ENCODE results near the gene KIT. TPM values are rescaled to one million over a fixed set of nuclear protein-coding genes. Genes with fewer than 3 reads are reported as not detected.

The KIT gene
- total RNA-seq, 1 donor: 0.42 TPM

DNA sequence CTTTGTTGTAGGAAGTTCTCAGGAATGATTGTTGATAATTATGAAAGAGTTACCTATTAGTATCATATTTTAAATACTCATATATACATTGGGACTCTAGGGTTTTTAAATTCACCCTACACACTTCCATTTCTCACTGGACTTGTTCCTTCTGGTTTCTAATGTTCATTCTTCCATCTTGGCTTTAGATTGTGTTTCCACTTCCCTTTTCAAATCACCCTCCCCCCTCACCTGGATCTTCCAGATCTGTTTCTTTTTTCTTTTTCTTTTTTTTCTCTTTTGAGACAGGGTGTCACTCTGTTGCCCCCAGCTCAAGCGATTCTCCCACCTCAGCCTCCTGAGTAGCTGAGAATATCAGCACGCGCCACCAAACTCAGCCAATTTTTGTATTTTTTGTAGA, 6.7 kb upstream of the KIT start:
- no peak overlapping the region for H3K4me3 ChIP-seq (ENCODE audit: low read length)
- peaks cover under 1% of the 10 kb centered on the region for H3K27me3 ChIP-seq (ENCODE audit: insufficient read depth, low read length)
- no peaks in the 10 kb centered on the region for H3K9me3 ChIP-seq (ENCODE audit: low read depth, low read length)
- H3K4me1 ChIP-seq (ENCODE audit: insufficient read depth, low read length): no peaks in the 10 kb centered on the region

DNA sequence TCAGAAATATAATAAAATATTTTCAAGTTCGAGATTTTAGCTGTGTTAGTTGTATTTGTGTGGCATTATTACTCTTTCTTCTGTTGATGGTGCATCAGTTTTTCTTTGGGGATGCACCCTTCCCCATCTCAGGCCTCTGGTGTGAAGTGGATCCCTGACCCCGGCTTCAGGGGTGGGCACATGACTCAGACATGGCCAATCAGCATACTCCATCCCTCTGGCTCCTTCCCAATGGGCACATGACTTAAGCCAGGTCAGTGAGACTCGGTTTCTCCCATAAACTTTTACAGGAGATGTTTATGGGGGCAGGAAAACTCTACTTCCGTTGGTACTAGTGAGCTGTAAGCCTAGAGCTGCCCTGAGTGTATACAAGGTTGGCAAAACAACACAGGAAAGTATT, 3.0 kb upstream of the KIT start:
- Histone ChIP-seq H3K9me3 (ENCODE audit: low read depth, low read length) (no peaks in the 10 kb centered on the region), H3K4me1 (ENCODE audit: insufficient read depth, low read length) (peaks cover 26% of the 10 kb centered on the region), H3K4me3 (ENCODE audit: low read length) (no peak overlapping the region), H3K27me3 (ENCODE audit: insufficient read depth, low read length) (peaks cover 26% of the 10 kb centered on the region)

DNA sequence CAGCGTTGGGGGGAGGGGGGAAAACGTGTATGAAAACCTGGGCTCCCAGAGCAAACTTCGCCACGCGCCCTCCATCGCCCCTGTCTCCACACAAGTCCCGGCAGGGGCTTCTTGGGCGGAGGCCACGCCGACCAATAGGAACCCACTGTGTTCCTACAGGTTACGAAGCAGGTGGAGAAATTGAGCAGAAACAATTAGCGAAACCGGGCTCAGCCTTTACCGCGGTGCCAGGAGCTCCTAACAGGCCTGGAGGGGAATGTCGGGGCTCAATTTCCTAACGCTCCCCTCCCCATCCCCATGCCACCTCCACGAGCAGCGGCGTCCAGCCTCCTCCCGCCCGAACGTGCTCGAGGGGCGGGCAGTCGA, 589 bp upstream of the KIT start:
- Histone ChIP-seq H3K9me3 (ENCODE audit: low read depth, low read length) (no peaks in the 10 kb centered on the region), H3K27me3 (ENCODE audit: insufficient read depth, low read length) (peaks cover 47% of the 10 kb centered on the region), H3K4me1 (ENCODE audit: insufficient read depth, low read length) (peaks cover 31% of the 10 kb centered on the region), H3K4me3 (ENCODE audit: low read length) (peak overlapping the region; percentile 38)

DNA sequence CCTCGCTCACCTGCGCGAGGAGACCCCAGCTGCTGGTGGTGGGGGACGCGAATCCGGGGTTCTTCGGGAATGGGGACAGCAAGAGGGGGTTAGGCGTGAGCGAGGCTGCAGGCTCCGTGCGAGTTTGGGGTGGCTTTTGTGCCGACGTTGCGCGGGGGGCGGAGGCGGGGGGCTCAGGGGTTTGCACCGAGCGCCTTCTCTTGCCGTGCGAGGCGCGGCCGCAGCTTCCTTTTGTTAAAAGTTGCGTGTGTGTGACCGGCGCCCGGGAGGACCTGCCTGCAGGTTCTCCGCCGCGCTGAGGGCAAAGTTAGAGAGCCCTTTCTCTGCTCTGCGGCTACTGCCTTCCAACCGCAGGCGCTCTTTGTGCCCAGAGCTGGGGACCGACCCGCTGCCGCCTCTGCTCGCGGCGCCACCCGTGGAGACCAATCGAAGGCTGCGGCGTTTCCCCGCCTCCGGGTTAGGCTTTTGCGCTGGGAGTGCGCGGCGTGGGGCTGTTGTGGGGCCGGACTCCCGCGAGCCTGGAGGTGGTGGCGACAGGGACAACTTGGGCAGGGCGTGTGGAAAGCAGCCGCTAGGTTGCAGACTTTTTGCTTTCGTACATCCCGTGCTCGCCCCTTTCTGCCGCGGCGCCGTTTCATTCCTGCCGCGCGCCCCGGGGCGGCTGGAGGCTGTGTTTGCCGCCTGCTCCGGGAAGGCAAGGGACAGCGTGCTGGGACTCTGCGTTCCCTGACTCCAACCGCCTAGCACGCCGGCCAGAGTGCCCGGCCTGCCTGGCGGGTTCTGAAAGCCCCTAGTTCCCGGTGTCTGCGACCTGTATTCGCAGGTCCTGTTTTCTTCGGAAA, 716 bp downstream of the KIT start:
- H3K9me3 ChIP-seq (ENCODE audit: low read depth, low read length): no peaks in the 10 kb centered on the region
- peaks cover 32% of the 10 kb centered on the region for H3K4me1 ChIP-seq (ENCODE audit: insufficient read depth, low read length)
- peak overlapping the region; percentile 38 for H3K4me3 ChIP-seq (ENCODE audit: low read length)
- H3K27me3 ChIP-seq (ENCODE audit: insufficient read depth, low read length): peaks cover 47% of the 10 kb centered on the region

DNA sequence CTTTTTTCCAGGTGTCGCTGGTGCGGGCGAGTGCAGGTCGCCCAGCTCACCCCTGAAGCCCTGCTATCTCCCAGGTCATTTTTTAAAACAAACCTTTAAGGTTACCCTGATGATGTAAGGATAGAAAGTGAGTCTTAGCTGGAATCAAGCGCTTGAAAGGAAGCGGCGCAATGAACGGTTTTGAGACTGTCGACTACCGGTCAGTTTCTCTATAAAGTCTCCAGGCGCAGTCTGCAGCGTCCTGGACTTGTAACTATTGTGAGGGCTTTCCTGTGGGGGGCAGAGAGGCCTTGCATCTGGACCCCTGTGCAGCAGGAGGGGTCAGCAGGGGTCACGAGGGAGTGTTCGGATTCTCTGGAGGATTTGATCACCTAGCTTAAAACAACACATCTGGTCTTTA, 1.6 kb downstream of the KIT start:
- H3K4me3 ChIP-seq (ENCODE audit: low read length): peak overlapping the region; percentile 38
- H3K4me1 ChIP-seq (ENCODE audit: insufficient read depth, low read length): peaks cover 38% of the 10 kb centered on the region
- H3K27me3 ChIP-seq (ENCODE audit: insufficient read depth, low read length): peaks cover 49% of the 10 kb centered on the region
- H3K9me3 ChIP-seq (ENCODE audit: low read depth, low read length): no peaks in the 10 kb centered on the region

DNA sequence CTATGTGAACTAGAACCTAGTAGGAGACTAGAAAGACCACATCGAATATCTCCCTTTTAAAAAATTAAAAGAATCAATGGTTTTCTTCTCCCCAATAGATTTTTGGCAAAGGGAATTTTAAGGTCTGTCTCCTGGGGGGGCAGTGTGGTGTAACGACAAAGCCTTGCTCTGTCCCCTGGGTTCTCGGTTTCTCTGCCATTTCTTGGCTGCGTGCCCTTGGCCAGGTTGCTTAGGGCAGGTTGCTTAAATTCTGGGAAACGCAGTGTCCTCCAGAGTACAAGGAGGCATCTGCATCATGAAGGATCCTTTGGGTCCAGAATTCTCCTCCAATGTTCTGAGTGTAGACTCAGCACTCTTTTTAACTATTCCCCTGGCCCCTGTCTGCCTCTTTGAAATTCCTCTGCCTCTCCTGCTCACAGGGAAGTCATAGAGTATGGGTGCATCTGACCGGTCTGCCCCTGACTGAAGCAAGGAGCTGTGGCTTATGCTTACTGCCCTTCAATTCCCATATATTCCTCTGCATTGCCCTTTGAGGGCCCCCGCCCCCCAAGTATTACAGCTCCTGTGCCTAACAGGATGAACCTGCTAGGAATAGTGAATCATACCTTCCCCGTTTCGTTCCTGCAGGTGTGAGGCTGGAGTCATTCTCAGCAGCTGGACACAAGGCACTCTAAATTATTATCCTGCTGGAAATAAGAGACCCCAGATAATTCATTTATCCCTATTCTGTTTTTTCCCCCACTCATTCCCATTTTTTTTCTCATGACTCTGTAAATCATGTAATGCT, 2.2 kb downstream of the KIT start:
- Histone ChIP-seq H3K9me3 (ENCODE audit: low read depth, low read length) (no peaks in the 10 kb centered on the region), H3K4me1 (ENCODE audit: insufficient read depth, low read length) (peaks cover 38% of the 10 kb centered on the region), H3K4me3 (ENCODE audit: low read length) (no peak overlapping the region), H3K27me3 (ENCODE audit: insufficient read depth, low read length) (peaks cover 49% of the 10 kb centered on the region)

DNA sequence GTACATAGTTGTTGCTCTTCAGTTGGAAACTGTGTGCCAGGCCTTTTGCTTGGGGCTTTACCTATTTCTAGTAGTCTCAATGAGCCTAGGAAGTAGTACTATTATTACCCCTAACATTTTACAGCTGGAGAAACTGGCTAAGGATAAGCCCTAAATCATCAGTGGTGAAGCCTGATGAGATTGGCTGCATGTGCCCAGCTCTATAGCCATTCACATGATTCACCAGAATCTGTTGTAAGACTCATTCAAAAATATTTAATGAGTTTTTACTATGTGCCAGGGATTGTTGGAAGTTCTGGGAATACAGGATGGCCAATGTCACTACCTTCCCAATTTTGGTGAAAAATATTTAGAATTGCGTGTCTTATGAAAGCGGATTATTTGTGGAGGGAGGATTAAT, 2.8 kb downstream of the KIT start:
- no peak overlapping the region for H3K4me3 ChIP-seq (ENCODE audit: low read length)
- peaks cover 38% of the 10 kb centered on the region for H3K4me1 ChIP-seq (ENCODE audit: insufficient read depth, low read length)
- no peaks in the 10 kb centered on the region for H3K9me3 ChIP-seq (ENCODE audit: low read depth, low read length)
- peaks cover 49% of the 10 kb centered on the region for H3K27me3 ChIP-seq (ENCODE audit: insufficient read depth, low read length)

DNA sequence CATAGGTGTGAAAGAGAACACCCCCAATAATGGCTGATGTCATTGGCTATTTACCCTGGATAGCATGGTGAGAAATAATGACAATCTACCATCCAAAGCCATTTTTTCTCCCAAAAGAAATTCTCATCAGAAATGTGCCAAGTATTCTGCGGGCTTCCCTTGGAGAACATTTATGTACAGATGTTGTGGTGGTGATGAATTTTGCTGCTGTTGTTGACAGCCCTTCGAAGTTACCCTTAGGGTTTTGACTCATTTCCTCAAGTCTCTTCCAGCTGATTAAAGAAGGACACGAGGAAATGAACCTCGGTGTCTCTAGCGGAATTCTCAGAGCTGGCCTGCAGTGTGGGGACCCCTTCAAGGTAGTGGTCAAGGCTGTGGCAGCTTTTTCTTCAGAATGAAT, 3.4 kb downstream of the KIT start:
- Histone ChIP-seq H3K4me3 (ENCODE audit: low read length) (no peak overlapping the region), H3K4me1 (ENCODE audit: insufficient read depth, low read length) (peaks cover 38% of the 10 kb centered on the region), H3K27me3 (ENCODE audit: insufficient read depth, low read length) (peaks cover 47% of the 10 kb centered on the region), H3K9me3 (ENCODE audit: low read depth, low read length) (no peaks in the 10 kb centered on the region)

DNA sequence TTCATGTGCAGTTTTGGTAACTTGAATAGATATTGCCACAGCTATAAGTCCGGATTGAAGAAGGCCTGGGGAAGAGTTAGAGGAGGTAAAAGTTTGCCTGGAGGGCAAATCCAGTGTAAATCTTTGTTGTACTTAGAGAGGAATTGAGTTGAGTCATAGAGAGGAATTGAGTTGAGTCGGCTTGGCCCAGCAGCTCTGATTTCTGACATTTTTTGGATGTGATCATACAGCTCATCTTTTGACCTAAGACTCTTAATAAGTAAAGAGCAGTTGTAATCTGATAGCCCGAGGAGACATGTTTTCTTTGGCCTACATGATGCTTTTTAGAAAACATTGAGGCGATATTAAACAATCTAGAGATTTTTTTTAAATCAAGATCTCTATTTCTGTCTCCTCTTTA, 3.9 kb downstream of the KIT start:
- H3K9me3 ChIP-seq (ENCODE audit: low read depth, low read length): no peaks in the 10 kb centered on the region
- peaks cover 42% of the 10 kb centered on the region for H3K27me3 ChIP-seq (ENCODE audit: insufficient read depth, low read length)
- H3K4me3 ChIP-seq (ENCODE audit: low read length): no peak overlapping the region
- peaks cover 38% of the 10 kb centered on the region for H3K4me1 ChIP-seq (ENCODE audit: insufficient read depth, low read length)

DNA sequence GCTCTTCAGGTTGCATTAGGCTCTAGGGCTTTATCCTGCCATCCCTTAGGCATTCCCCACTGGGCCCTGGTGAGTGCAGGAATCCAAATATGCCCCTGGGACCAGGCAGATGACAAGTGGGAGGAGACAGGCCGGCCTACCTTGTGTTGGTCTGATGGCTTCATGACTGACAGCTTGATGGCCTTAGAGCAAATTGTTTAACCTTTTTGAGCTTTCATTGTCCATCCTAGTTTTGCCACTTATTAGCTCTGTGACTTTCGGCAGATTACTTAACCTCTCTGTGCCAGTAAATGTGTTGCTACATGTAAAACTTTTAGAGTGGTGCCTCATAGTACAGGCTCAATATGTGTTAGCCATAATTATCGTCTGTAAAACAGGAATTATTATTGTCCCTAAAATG, 4.4 kb downstream of the KIT start:
- Histone ChIP-seq H3K27me3 (ENCODE audit: insufficient read depth, low read length) (peaks cover 38% of the 10 kb centered on the region), H3K4me3 (ENCODE audit: low read length) (no peak overlapping the region), H3K9me3 (ENCODE audit: low read depth, low read length) (no peaks in the 10 kb centered on the region), H3K4me1 (ENCODE audit: insufficient read depth, low read length) (peaks cover 37% of the 10 kb centered on the region)

DNA sequence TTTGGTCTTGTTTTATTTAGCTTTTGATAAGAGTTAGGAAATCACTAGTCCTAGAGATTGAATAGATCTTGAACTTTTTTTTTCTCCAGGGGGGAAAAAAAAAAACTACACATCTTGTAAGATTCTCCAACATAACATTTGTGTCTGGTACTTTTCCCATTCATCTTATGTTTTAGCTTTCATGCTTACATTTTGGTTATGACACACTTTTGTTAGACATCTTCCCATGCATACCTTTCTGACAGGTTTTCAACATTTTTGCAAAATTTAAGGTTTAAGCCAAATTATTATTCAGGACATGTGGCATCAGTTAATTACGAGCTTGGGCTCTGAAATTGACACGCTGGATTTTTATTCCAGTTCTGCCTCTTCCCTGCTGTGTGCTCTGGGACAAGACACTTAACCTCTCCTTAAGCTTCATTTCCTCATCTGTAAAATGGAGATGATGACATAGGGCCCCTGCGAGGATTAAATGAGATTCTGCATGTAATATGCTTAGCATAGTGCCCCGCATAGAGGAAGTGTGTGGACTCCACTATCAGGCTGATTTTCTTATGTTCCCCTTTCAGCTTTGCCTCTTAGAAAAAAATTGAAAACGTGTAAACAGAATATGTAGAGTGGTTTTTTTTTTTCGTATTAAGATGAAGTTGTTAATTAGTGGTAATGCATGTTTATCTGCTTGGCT, 5.3 kb downstream of the KIT start:
- H3K4me1 ChIP-seq (ENCODE audit: insufficient read depth, low read length): peaks cover 28% of the 10 kb centered on the region
- H3K4me3 ChIP-seq (ENCODE audit: low read length): no peak overlapping the region
- H3K27me3 ChIP-seq (ENCODE audit: insufficient read depth, low read length): peaks cover 29% of the 10 kb centered on the region
- no peaks in the 10 kb centered on the region for H3K9me3 ChIP-seq (ENCODE audit: low read depth, low read length)

DNA sequence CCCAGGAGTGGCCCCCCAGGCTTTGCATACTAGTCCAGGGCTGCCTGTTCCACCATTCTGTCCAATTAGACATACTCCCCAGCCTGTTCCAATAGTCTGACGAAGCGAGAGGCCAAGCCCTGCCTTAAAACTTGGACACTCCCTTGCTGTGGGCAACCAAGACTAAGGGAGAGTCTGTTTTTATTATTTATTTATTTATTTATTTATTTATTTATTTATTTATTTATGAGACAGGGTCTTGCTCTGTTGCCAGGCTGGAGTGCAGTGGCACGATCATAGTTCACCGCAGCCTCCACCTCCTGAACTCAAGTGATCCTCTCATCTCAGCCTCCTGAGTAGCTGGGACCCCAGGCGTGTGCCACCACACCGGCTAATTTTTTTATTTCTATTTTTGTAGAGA, 6.6 kb downstream of the KIT start:
- peaks cover 16% of the 10 kb centered on the region for H3K4me1 ChIP-seq (ENCODE audit: insufficient read depth, low read length)
- H3K9me3 ChIP-seq (ENCODE audit: low read depth, low read length): no peaks in the 10 kb centered on the region
- peaks cover 26% of the 10 kb centered on the region for H3K27me3 ChIP-seq (ENCODE audit: insufficient read depth, low read length)
- H3K4me3 ChIP-seq (ENCODE audit: low read length): no peak overlapping the region

DNA sequence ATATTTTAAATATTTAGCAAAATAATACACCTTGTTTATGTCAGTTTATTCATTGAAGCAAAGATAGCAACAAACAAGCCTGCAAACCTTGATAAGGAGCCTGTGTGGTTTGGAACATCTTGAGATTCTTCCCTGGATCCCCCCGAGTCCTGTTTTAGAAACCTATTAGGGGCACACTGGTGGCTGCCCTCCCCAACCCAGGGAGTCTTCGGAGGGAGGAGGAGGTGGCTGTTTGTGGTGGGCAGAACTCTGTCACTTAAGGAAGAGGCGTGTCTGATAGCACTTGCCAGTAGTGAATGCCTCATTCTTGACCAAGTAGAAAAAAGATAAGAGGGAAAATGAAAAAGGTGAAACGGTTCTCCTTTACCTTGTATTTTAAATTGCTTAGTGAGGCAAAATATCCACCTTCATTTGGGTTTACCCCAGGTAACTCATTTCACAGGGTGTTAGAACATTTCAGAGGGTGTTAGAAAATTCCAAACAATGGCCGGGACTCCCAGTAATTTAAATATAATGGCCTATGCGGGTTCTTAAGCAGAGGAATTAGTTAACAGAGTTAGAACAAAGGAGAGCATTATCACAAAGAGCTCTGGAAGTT, 10.4 kb downstream of the KIT start:
- Histone ChIP-seq H3K4me1 (ENCODE audit: insufficient read depth, low read length) (peaks cover 8% of the 10 kb centered on the region), H3K27me3 (ENCODE audit: insufficient read depth, low read length) (peaks cover 3% of the 10 kb centered on the region), H3K9me3 (ENCODE audit: low read depth, low read length) (no peaks in the 10 kb centered on the region), H3K4me3 (ENCODE audit: low read length) (no peak overlapping the region)

DNA sequence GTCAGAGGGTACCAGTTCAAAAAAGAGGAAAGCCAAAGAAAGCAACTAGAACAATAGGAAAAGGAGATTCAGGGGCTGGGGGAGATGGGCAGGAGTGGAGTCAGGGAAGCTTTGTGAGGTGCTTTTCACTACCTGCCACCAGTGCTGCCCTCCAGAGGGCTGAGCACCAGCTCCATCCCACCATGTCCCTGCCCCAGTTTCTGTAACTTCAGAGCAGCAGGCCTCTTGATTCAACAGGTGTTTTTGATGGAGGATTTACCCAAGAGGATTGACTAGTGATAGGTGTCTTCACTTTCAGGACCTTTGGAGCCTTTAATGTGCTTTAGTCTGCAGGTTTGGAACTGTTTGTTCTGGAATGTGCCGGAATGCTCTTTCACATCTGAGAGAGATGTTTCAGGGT, 12.1 kb downstream of the KIT start:
- Histone ChIP-seq H3K4me1 (ENCODE audit: insufficient read depth, low read length) (no peaks in the 10 kb centered on the region), H3K4me3 (ENCODE audit: low read length) (no peak overlapping the region), H3K27me3 (ENCODE audit: insufficient read depth, low read length) (no peaks in the 10 kb centered on the region)

More for the DNA sequence above, 12.1 kb downstream of the KIT start:
- H3K9me3 ChIP-seq (ENCODE audit: low read depth, low read length): no peaks in the 10 kb centered on the region
